Mesothelial cell of epicardium (in vitro differentiated cells): ENCODE measurements around the gene ADCY7. TPM values are rescaled to one million over a fixed set of nuclear protein-coding genes. Genes with fewer than 3 reads are reported as not detected.

Source experiments
- DNase-seq, 2 experiments: peaks; one replicate each; pipeline ENCODE4 v3.0.0; 2021; ENCODE audit warnings: low spot score in 2 of 2; ENCODE audit not compliant: unreplicated experiment in 2 of 2
- H3K27ac Mint-ChIP-seq: 2 replicates; pipeline ENCODE4 v1.8.0; 2021; ENCODE audit warnings: mixed read lengths
- H3K27me3 Mint-ChIP-seq: 2 replicates; pipeline ENCODE4 v1.8.0; 2021; ENCODE audit warnings: low read depth, mixed read lengths
- H3K36me3 Mint-ChIP-seq: 2 replicates; pipeline ENCODE4 v1.8.0; 2021; ENCODE audit warnings: mixed read lengths
- H3K4me1 Mint-ChIP-seq: 2 replicates; pipeline ENCODE4 v1.8.0; 2021; ENCODE audit warnings: mixed read lengths
- H3K4me3 Mint-ChIP-seq: 2 replicates; pipeline ENCODE4 v1.8.0; 2021; ENCODE audit warnings: mild to moderate bottlenecking, moderate library complexity, mixed read lengths
- H3K9me3 Mint-ChIP-seq: 2 replicates; pipeline ENCODE4 v1.8.0; 2021; ENCODE audit warnings: mixed read lengths
- CTCF ChIP-seq: fragments of 200-600 bp; sonication (generic); IDR thresholded peaks from one replicate; pipeline ENCODE4 v1.5.0; 2021; ENCODE audit warnings: antibody characterized with exemption; ENCODE audit not compliant: unreplicated experiment
- total RNA-seq: library from RNA; stranded (reverse); gene quantifications from 3 replicates; pipeline ENCODE4 v1.2.1, GENCODE V29; 2021

ADCY7 gene
- total RNA-seq, 1 donor from 2014 or later, result 25.7 TPM

GRCh38 chr16:50292566-50292948 lies 26.2 kb downstream of the ADCY7 start:
- H3K27ac Mint-ChIP-seq, result no peak overlapping the region
- no peaks in the 10 kb centered on the region for H3K9me3 Mint-ChIP-seq
- H3K4me1 Mint-ChIP-seq, result no peaks in the 10 kb centered on the region
- H3K4me3 Mint-ChIP-seq, result no peak overlapping the region
- no peak for TF ChIP-seq CTCF
- peaks cover 4% of the 10 kb centered on the region for H3K36me3 Mint-ChIP-seq
- H3K27me3 Mint-ChIP-seq, result no peaks in the 10 kb centered on the region
- DNase-seq, result no peak

- no peaks in the 10 kb centered on the region for H3K27me3 Mint-ChIP-seq
- H3K9me3 Mint-ChIP-seq, result no peaks in the 10 kb centered on the region
- no peaks in the 10 kb centered on the region for H3K4me1 Mint-ChIP-seq
- no peak for DNase-seq
- no peak overlapping the region for H3K27ac Mint-ChIP-seq
- no peak overlapping the region for H3K4me3 Mint-ChIP-seq
- no peak for TF ChIP-seq CTCF
- H3K36me3 Mint-ChIP-seq, result peaks cover 4% of the 10 kb centered on the region
Observed at GRCh38 chr16:50293041-50293783, 26.9 kb downstream of the ADCY7 start.

GRCh38 chr16:50293994-50294855 lies 27.9 kb downstream of the ADCY7 start:
- no peak for TF ChIP-seq CTCF
- no peak for DNase-seq
- Mint-ChIP-seq H3K36me3 (peaks cover 2% of the 10 kb centered on the region), H3K4me3 (no peak overlapping the region), H3K27me3 (no peaks in the 10 kb centered on the region), H3K9me3 (no peaks in the 10 kb centered on the region), H3K27ac (no peak overlapping the region), H3K4me1 (no peaks in the 10 kb centered on the region)

GRCh38 chr16:50294955-50295354 lies 28.6 kb downstream of the ADCY7 start:
- no peak for DNase-seq

GRCh38 chr16:50295541-50296132 lies 29.3 kb downstream of the ADCY7 start:
- Mint-ChIP-seq H3K9me3 (no peaks in the 10 kb centered on the region), H3K4me3 (no peak overlapping the region), H3K27ac (no peak overlapping the region), H3K4me1 (no peaks in the 10 kb centered on the region), H3K27me3 (no peaks in the 10 kb centered on the region), H3K36me3 (peaks cover 2% of the 10 kb centered on the region)
- no peak for DNase-seq
- TF ChIP-seq CTCF, result no peak

More at GRCh38 chr16:50294955-50295354, 28.6 kb downstream of the ADCY7 start:
- no peak overlapping the region for H3K27ac Mint-ChIP-seq
- H3K36me3 Mint-ChIP-seq, result peaks cover 2% of the 10 kb centered on the region
- H3K4me3 Mint-ChIP-seq, result no peak overlapping the region
- no peaks in the 10 kb centered on the region for H3K4me1 Mint-ChIP-seq
- no peaks in the 10 kb centered on the region for H3K9me3 Mint-ChIP-seq
- no peaks in the 10 kb centered on the region for H3K27me3 Mint-ChIP-seq
- TF ChIP-seq CTCF, result no peak
